A549 (cell line): ENCODE results near the gene KCNA10. TPM values are rescaled to one million over a fixed set of nuclear protein-coding genes. Genes with fewer than 3 reads are reported as not detected.

ENCODE experiments used
- ATAC-seq, 2 experiments: fragments of 200-7000 bp in 1 of 2; fragments of >200 bp in 1 of 2; cut with Nextera tagmentation in 1 of 2; cut with Tn5 transposase in 1 of 2; 3 replicates each; pipeline versions ENCODE4 v1.8.0 to v1.9.1; 2018 to 2020; ENCODE audit warnings: mild to moderate bottlenecking in 1 of 2, moderate library complexity in 1 of 2
- CTCF ChIA-PET: fragments of 300-600 bp; sonication (Branson Sonifier 250); formaldehyde crosslinking; extraction: SDS; loops from one replicate; lab custom pipeline; 2021; ENCODE audit warnings: antibody characterized with exemption, inconsistent platforms; lab: Yijun Ruan, JAX
- POLR2A ChIA-PET: fragments of 350-600 bp; formaldehyde crosslinking; extraction: SDS; loops from one replicate; lab custom pipeline; 2021; ENCODE audit warnings: antibody characterized with exemption, inconsistent platforms; lab: Yijun Ruan, JAX
- DNase-seq, 2 experiments: peaks; one replicate each; pipeline versions ENCODE4 v3.0.0 to v3.0.0-alpha.2; 2011 to 2016; ENCODE audit warnings: low read depth in 1 of 2, low spot score in 1 of 2
- FAIRE-seq: peaks from 2 replicates; lab custom pipeline; 2011; peaks lifted over from hg19 to GRCh38; lab: Jason Lieb, UNC
- H3K27ac ChIP-seq, 2 experiments: fragments of >200 bp; sonication (Bioruptor Twin); formaldehyde crosslinking; 3 replicates each; pipeline ENCODE4 v1.5.1; 2016 to 2017
- H3K4me1 ChIP-seq: fragments of >200 bp; sonication (Bioruptor Twin); formaldehyde crosslinking; 3 replicates; pipeline ENCODE4 v1.6.1; 2016
- H3K4me2 ChIP-seq: fragments of >200 bp; sonication (Bioruptor Twin); formaldehyde crosslinking; 3 replicates; pipeline ENCODE4 v1.6.1; 2016
- H3K4me3 ChIP-seq: fragments of >200 bp; sonication (Bioruptor Twin); formaldehyde crosslinking; 3 replicates; pipeline ENCODE4 v1.5.1; 2016
- H3K9me3 ChIP-seq: fragments of >200 bp; sonication (Bioruptor Twin); formaldehyde crosslinking; 3 replicates; pipeline ENCODE4 v1.6.1; 2016
- ATOH8 ChIP-seq: fragments of 250-450 bp; sonication (Bioruptor Pico); IDR thresholded peaks from 2 replicates; pipeline ENCODE4 v1.5.0; 2020; ENCODE audit warnings: low read depth, mild to moderate bottlenecking, moderate library complexity
- CBX2 ChIP-seq: fragments of 200-600 bp; sonication (generic); IDR thresholded peaks from 2 replicates; pipeline ENCODE4 v1.6.1; 2016; ENCODE audit warnings: low read depth, mild to moderate bottlenecking, borderline replicate concordance
- EHMT2 ChIP-seq: fragments of 200-600 bp; sonication (generic); IDR thresholded peaks from 2 replicates; pipeline ENCODE4 v1.6.1; 2016; ENCODE audit warnings: antibody characterized with exemption, low read depth, mild to moderate bottlenecking, moderate library complexity
- FOSB ChIP-seq: fragments of 250-450 bp; sonication (Bioruptor Pico); IDR thresholded peaks from 2 replicates; pipeline ENCODE4 v1.5.0; 2020; ENCODE audit warnings: mild to moderate bottlenecking, moderate library complexity
- FOSL2 ChIP-seq, 2 experiments: fragments of 450-650 bp in 1 of 2; fragments of >200 bp in 1 of 2; sonication (Bioruptor Twin) in 1 of 2; formaldehyde crosslinking; IDR thresholded peaks; 2 replicates each; pipeline versions ENCODE4 v1.5.0 to v1.6.1; 2016 to 2020; ENCODE audit warnings: mild to moderate bottlenecking in 1 of 2, moderate library complexity in 1 of 2
- HOXA7 ChIP-seq: fragments of 250-450 bp; sonication (Bioruptor Pico); IDR thresholded peaks from 2 replicates; pipeline ENCODE4 v1.5.0; 2020; ENCODE audit warnings: mild to moderate bottlenecking, moderate library complexity
- PHF8 ChIP-seq: fragments of 200-600 bp; sonication (generic); IDR thresholded peaks from 2 replicates; pipeline ENCODE4 v1.6.1; 2016; ENCODE audit warnings: low read depth, mild to moderate bottlenecking, antibody characterized with exemption, moderate library complexity, borderline replicate concordance
- RCOR1 ChIP-seq: fragments of 150-350 bp; IDR thresholded peaks from 2 replicates; pipeline ENCODE4 v1.6.1; 2014; ENCODE audit warnings: antibody characterized with exemption, low read length, low read depth
- RFX5 ChIP-seq: fragments of 450-650 bp; IDR thresholded peaks from 2 replicates; pipeline ENCODE4 v1.7.1; 2014; ENCODE audit warnings: antibody characterized with exemption, mild to moderate bottlenecking, moderate library complexity
- RNF2 ChIP-seq: fragments of 200-600 bp; sonication (generic); IDR thresholded peaks from 2 replicates; pipeline ENCODE4 v1.6.1; 2016; ENCODE audit warnings: low read depth, mild to moderate bottlenecking, antibody characterized with exemption, moderate library complexity, borderline replicate concordance
- SMC3 ChIP-seq: fragments of >200 bp; sonication (Bioruptor Twin); formaldehyde crosslinking; IDR thresholded peaks from 3 replicates; pipeline ENCODE4 v1.6.1; 2018; ENCODE audit warnings: inconsistent platforms
- TFCP2L1 ChIP-seq: fragments of 250-450 bp; sonication (Bioruptor Pico); IDR thresholded peaks from 2 replicates; pipeline ENCODE4 v1.5.0; 2021; ENCODE audit warnings: mild to moderate bottlenecking
- TP53 ChIP-seq: fragments of 250-450 bp; sonication (Bioruptor Pico); IDR thresholded peaks from 2 replicates; pipeline ENCODE4 v1.5.0; 2021; ENCODE audit warnings: mild to moderate bottlenecking, moderate library complexity
- ZC3H11A ChIP-seq: fragments of 450-650 bp; IDR thresholded peaks from 2 replicates; pipeline ENCODE4 v1.6.1; 2014; ENCODE audit warnings: antibody characterized with exemption, mild to moderate bottlenecking
- WGBS: methylation state at CpG from one replicate; pipeline ENCODE4 v1.1.6; 2017; ENCODE audit errors: missing lambda C conversion rate; 5-methylcytosine and 5-hydroxymethylcytosine counted together
- polyA plus RNA-seq, 4 experiments: library from polyadenylated mRNA; depleted of rRNA in 3 of 4; stranded (reverse); fragments of >200 nt; fragmentation: RNase III in 1 of 4; extraction: RNeasy Plus Mini Kit Qiagen cat#74134 plus additional on column Dnase treatment in 1 of 4; gene quantifications; 2 replicates in 3 of 4; 3 replicates in 1 of 4; pipeline ENCODE4 v1.2.3, GENCODE V29; 2011 to 2017
- TF ChIP-seq, protein P1 (sequence below): fragments of >200 bp; sonication (Bioruptor Twin); formaldehyde crosslinking; IDR thresholded peaks from 3 replicates; pipeline ENCODE4 v1.6.1; 2016
- TF ChIP-seq, protein P2 (sequence below): fragments of 200-600 bp; sonication (generic); IDR thresholded peaks from 2 replicates; pipeline ENCODE4 v1.6.1; 2016; ENCODE audit warnings: antibody characterized with exemption, mild to moderate bottlenecking, moderate library complexity
- TF ChIP-seq, protein P3 (sequence below): fragments of >200 bp; sonication (Bioruptor Twin); formaldehyde crosslinking; IDR thresholded peaks from 3 replicates; pipeline ENCODE4 v1.5.1; 2016
- TF ChIP-seq, protein P4 (sequence below): IDR thresholded peaks from 2 replicates; pipeline ENCODE4 v1.6.1; 2012
- TF ChIP-seq, protein P5 (sequence below): fragments of >200 bp; sonication (Bioruptor Twin); formaldehyde crosslinking; IDR thresholded peaks from 2 replicates; pipeline ENCODE4 v1.6.1; 2016

Gene KCNA10
- polyA plus RNA-seq, 2 of the 4 experiments (the other 2 are of a cell fraction) = not detected

- no peak overlapping the region for H3K4me3 ChIP-seq
- TF ChIP-seq FOSL2 (IDR thresholded peaks at IDR 0.05) (no peak), FOSL2 (CRISPR knock-in tag; IDR thresholded peaks at IDR 0.05) (no peak), RFX5 (no peak), TP53 (CRISPR knock-in tag) (no peak), PHF8 (no peak), TFCP2L1 (no peak), RCOR1 (no peak), RNF2 (no peak), ZC3H11A (no peak), ATOH8 (CRISPR knock-in tag) (no peak), EHMT2 (no peak), SMC3 (no peak), HOXA7 (no peak), FOSB (CRISPR knock-in tag) (no peak), CBX2 (no peak)
- TF ChIP-seq, protein P1, sequence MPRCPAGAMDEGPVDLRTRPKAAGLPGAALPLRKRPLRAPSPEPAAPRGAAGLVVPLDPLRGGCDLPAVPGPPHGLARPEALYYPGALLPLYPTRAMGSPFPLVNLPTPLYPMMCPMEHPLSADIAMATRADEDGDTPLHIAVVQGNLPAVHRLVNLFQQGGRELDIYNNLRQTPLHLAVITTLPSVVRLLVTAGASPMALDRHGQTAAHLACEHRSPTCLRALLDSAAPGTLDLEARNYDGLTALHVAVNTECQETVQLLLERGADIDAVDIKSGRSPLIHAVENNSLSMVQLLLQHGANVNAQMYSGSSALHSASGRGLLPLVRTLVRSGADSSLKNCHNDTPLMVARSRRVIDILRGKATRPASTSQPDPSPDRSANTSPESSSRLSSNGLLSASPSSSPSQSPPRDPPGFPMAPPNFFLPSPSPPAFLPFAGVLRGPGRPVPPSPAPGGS = no peak
- TF ChIP-seq, protein P2, sequence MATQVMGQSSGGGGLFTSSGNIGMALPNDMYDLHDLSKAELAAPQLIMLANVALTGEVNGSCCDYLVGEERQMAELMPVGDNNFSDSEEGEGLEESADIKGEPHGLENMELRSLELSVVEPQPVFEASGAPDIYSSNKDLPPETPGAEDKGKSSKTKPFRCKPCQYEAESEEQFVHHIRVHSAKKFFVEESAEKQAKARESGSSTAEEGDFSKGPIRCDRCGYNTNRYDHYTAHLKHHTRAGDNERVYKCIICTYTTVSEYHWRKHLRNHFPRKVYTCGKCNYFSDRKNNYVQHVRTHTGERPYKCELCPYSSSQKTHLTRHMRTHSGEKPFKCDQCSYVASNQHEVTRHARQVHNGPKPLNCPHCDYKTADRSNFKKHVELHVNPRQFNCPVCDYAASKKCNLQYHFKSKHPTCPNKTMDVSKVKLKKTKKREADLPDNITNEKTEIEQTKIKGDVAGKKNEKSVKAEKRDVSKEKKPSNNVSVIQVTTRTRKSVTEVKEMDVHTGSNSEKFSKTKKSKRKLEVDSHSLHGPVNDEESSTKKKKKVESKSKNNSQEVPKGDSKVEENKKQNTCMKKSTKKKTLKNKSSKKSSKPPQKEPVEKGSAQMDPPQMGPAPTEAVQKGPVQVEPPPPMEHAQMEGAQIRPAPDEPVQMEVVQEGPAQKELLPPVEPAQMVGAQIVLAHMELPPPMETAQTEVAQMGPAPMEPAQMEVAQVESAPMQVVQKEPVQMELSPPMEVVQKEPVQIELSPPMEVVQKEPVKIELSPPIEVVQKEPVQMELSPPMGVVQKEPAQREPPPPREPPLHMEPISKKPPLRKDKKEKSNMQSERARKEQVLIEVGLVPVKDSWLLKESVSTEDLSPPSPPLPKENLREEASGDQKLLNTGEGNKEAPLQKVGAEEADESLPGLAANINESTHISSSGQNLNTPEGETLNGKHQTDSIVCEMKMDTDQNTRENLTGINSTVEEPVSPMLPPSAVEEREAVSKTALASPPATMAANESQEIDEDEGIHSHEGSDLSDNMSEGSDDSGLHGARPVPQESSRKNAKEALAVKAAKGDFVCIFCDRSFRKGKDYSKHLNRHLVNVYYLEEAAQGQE = no peak
- TF ChIP-seq, protein P3, sequence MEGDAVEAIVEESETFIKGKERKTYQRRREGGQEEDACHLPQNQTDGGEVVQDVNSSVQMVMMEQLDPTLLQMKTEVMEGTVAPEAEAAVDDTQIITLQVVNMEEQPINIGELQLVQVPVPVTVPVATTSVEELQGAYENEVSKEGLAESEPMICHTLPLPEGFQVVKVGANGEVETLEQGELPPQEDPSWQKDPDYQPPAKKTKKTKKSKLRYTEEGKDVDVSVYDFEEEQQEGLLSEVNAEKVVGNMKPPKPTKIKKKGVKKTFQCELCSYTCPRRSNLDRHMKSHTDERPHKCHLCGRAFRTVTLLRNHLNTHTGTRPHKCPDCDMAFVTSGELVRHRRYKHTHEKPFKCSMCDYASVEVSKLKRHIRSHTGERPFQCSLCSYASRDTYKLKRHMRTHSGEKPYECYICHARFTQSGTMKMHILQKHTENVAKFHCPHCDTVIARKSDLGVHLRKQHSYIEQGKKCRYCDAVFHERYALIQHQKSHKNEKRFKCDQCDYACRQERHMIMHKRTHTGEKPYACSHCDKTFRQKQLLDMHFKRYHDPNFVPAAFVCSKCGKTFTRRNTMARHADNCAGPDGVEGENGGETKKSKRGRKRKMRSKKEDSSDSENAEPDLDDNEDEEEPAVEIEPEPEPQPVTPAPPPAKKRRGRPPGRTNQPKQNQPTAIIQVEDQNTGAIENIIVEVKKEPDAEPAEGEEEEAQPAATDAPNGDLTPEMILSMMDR = no peak
- TF ChIP-seq, protein P4, sequence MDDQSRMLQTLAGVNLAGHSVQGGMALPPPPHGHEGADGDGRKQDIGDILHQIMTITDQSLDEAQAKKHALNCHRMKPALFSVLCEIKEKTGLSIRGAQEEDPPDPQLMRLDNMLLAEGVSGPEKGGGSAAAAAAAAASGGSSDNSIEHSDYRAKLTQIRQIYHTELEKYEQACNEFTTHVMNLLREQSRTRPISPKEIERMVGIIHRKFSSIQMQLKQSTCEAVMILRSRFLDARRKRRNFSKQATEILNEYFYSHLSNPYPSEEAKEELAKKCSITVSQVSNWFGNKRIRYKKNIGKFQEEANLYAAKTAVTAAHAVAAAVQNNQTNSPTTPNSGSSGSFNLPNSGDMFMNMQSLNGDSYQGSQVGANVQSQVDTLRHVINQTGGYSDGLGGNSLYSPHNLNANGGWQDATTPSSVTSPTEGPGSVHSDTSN = no peak
- TF ChIP-seq, protein P5, sequence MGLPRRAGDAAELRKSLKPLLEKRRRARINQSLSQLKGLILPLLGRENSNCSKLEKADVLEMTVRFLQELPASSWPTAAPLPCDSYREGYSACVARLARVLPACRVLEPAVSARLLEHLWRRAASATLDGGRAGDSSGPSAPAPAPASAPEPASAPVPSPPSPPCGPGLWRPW = no peak
- ATAC-seq (no peak), DNase-seq (no peak), FAIRE-seq (no peak)
- H3K4me1 ChIP-seq = peaks cover 6% of the 10 kb centered on the region; the same call in 1 of the 3 replicates
- ChIA-PET POLR2A (no interaction called here), CTCF (interaction anchor here (1.0 to 1.2 kb wide), 3 partner anchors 25 to 286 kb away, joined by 3 to 4 read pairs (median 3); no protein-coding TSS in a partner anchor)
- no peak overlapping the region for H3K27ac ChIP-seq
- H3K9me3 ChIP-seq = no peaks in the 10 kb centered on the region
- 64% methylated on average over 3 of the region's 3 CpGs for WGBS
- H3K4me2 ChIP-seq = no peak overlapping the region
These were observed 30.1 kb downstream of the KCNA10 start for GRCh38 chr1:110488867-110489266.
